ENCODE results near the gene SORBS2.

The SORBS2 gene

DNA sequence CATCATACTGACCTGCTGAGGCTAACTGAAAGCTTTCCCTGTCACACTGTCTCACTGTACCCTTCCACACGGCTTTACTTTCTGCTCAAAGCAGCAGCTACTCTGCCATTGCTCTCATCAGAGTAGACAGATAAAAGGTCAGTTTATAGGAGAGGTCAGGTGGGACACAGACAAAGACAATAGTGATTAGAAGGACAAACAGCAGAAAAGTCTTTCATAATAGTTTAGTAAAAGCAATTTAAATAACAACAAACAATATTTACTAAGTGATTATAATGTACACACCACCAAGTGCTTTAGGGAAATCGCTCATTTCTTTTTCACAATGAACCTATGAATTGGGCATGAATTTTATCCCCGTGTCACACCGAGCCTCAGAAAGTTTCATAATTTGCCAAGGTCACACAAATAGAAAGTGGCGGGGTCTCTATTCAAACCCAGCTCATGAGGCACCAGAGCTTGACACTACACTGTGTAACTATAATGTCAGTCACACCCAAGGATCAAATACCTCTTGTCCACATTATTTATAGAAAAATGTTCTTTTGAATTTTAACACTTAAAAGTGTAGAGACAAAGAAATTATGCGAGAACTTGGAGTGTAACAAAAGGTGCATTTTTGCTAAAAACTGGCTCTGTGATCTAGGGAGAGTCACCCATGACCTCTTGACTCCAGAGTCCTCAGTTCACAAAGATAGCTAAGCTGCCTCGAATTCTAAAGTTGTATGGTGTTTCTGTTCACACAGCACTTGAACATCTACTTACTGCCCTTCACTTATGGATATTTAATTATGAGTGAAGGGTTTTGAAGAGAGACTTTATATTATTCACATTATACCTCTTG lies 24.5 kb upstream of the SORBS2 start:
- DNase-seq (ENCODE audit: low spot score): no peak

DNA sequence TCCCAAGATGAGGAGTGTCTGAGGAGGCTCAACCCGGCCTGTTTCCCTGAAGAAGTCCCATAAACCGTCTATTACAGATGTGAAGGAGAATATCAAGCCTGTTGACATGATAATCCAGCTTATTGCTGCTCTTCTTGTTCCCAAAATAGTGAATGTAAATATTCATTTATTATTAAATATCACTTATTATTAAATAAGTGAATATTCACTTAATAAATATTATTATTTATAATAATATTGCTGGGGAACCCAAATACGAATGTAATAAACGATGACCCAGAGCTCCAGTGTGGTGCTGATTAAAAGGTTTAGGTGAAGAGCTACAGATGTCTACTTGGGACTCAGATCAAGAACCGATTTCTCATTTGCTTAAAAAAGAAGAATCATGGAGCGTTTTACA lies 23.8 kb upstream of the SORBS2 start:
- no peak for DNase-seq (ENCODE audit: low spot score)

DNA sequence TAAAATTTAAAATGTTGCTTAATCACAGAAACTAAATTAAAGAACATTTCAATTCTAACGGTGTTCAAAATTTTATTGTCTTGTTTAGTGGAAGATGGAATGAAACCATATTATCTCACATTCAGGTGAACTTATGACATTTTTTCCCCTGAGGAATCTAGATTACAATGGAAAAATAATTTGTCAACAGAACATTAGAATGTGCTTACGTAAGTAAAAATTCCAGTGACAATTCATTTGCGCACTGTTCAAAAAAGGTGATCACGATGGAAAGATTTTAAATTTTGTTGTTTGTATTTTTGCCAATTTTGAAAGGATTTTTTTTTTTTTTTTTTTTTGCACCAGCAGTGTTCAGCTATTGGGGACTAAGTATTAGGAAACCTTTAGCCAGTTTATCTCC lies 23.3 kb upstream of the SORBS2 start:
- no peak for DNase-seq (ENCODE audit: low spot score)

DNA sequence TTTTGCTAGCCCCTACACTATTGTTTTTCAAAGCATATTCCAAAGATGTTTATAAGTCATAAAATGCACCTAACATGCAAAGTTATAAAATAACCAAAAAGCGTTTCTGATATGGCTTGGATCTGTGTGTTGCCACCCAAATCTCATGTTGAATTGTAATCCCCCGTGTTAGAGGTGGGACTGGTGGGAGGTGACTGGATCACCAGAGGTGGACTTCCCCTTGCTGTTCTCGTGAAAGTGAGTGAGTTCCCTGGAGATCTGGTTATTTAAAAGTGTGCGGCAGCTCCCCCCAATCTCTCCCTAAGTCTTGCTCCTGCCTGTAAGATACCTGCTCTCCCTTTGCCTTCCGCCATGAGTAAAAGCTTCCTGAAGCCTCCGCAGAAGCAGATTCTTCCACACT lies 22.8 kb upstream of the SORBS2 start:
- no peak for DNase-seq (ENCODE audit: low spot score)

DNA sequence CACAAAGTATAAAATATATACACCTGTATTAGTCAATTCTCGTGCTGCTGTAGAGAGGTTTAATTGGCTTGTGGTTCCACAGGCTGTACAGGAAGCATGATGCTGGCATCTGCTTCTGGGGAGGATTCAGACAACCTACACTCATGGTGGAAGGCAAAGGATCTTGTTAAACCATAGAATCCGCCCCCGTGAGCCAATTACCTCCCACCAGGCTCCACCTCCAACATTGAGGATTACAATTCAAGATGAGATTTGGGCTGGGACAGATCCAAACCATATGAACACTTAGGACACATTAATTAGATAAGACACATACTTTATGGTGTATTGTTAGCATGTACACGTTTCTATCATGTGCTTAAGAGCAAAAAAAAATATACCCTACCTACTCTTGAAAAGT lies 22.1 kb upstream of the SORBS2 start:
- DNase-seq (ENCODE audit: low spot score): no peak

DNA sequence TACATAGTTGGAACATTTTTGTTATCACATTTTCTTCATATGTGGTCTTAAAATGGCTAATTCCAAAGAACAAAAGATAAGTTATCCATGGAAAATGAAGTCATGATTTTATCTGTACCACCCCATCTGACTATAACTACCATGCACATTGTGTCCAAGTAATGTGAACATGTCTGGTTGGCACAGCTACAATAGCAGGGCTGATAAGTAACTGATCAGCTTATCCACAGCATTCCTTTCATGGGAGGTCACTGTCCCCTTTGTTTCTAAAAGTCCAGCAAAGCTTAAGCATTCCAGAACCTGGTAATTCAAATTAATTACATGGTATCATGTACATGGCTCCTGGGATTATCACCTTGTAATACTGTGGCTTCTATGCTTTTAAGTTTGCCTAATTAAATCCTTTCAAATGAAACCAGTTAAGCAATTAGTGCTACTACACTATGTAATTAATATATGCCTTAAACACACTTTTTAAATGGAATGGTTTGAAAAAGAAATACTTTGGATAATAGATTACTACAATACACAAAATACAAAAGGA lies 21.1 kb upstream of the SORBS2 start:
- DNase-seq (ENCODE audit: low spot score): no peak

DNA sequence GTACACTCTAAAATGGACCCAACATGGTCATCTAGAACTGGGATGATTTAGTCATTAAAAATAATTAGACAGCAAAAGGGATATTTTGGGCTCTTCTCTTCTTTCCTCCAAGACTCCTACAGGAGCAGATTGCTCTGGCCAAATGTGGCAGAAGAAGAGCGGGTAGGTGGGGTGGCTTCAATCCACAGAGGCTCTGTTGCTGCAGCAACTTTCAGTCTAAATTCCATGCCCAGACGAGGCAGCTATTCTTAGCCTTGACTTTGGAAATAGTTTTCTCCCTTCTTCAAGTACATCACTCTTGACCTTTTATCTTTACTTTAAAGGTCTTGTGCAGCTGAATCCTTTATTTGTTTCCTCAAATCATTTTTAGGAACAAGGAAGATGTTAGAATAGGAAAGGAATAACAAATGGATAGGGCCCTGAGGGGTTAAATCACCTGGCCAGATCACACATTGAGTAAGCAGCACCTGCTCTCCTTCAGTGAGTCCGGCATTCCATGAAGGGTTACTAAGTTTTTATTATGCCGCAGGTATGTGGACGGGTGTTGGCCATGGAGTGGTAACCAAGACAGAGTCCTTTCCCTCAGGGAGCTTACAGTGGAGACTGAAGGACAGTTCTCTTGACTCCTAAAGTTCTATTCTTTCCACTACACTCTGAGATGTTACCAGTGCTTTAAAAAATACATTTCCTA lies 19.3 kb upstream of the SORBS2 start:
- no peak for DNase-seq (ENCODE audit: low spot score)

DNA sequence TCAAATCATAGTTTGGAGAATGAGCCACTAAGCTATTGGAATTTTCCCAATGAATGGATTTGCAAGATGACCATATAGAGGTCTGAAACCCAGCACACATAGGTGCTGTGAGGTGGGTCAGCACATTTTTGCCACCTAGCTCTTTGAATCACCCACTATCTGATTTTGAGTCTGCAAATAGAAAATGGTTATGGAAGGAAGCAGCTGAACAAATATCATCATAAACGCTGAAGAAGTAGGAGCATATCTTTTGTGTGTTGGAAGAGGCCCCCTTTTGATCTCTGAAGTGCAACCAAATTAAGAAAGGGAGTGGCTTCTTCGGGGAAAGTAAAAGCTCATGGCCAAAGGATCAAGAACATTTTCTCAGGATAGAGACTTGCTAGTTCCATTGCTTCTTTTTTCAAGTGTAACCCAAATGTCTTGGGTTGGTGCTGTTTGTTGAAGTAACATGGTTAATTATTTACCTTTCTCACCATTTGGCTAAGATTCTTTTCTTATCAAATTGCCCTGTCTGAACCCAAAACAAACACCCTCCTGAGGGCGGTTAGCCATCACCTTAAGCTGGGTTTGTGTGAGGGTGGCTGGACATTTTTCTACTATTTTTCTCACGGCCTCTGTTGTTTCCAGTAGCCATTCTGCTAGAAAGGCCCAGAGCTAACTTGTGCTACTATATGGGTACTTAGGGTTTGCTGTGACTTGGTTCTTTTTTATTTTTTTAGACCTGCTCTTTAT lies 18.4 kb upstream of the SORBS2 start:
- no peak for DNase-seq (ENCODE audit: low spot score)

DNA sequence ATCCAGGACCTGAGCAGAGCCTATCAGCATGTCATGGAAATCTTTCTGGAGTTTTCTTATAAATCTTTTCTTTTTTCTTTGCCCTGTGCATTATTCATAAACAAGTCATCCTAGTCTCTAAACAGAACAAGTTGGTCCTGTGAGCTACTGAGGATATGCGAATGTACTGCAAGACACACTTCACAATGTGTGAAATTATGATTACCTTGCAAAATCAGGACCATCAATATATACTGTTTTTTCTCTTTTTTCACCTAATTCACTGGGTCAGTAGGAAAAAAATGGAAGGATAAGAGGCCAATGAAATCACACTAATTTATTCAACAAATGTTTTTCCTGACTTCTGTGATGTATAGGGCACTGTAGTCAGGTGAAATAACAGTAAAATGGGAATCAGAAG lies 14.4 kb upstream of the SORBS2 start:
- DNase-seq (ENCODE audit: low spot score): no peak

DNA sequence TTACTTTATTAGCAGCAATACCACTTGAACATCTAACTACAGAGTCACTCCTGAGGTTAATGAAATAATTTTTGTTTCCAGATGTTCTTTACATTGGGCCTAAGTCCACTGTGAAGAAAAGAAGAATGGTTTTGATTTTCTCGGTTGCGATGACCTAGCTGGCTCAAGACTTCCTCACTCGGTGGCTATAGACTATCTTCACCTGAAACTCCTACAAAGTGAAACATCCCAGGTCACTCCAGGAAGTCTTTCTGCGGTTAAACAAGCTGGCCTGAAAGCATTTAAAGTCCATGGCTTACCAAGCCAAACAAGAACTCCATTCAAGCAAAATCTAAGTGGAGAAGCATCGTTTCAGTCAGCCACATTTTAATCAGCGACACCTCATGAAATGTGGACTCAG lies 13.7 kb upstream of the SORBS2 start:
- no peak for DNase-seq (ENCODE audit: low spot score)

DNA sequence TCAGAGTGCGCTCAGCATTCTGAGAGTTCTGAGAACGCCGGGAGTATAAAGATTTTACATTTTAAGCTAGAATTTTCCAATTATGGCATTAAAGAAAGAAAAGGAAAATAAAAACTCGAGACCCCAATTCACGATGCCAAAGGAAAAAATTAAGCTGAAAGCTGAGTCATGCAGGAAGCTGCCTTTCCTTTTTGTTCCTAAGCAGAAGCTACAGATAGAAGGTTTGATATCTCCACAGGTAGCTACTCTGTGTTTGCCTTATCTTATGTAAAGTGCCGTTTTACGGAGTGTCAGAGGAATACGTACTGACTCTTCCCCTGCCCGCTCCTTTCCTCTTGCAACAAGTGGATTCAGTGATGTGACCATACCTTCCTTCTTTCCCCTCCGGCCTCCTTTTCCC lies 10.8 kb upstream of the SORBS2 start:
- no peak for DNase-seq (ENCODE audit: low spot score)

DNA sequence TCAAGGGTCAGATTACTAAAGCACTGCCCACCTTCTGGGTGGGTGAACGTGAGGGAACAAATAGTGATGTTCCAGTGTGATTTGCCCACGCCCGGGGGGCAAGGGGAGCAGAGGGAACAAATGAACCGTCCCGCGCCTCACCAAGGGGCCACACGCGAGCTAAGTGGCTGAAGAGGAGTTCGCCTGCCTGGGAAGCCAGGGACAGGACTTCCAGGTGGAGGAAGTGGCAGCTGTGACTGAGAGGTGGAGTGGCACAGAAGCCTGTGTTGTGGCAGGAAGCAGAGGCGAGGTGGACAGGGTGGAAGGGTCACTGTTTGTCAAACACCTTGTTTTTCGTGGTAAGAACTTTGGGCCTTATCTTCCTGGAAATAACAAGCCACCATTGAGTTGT lies 9.0 kb upstream of the SORBS2 start:
- no peak for DNase-seq (ENCODE audit: low spot score)

DNA sequence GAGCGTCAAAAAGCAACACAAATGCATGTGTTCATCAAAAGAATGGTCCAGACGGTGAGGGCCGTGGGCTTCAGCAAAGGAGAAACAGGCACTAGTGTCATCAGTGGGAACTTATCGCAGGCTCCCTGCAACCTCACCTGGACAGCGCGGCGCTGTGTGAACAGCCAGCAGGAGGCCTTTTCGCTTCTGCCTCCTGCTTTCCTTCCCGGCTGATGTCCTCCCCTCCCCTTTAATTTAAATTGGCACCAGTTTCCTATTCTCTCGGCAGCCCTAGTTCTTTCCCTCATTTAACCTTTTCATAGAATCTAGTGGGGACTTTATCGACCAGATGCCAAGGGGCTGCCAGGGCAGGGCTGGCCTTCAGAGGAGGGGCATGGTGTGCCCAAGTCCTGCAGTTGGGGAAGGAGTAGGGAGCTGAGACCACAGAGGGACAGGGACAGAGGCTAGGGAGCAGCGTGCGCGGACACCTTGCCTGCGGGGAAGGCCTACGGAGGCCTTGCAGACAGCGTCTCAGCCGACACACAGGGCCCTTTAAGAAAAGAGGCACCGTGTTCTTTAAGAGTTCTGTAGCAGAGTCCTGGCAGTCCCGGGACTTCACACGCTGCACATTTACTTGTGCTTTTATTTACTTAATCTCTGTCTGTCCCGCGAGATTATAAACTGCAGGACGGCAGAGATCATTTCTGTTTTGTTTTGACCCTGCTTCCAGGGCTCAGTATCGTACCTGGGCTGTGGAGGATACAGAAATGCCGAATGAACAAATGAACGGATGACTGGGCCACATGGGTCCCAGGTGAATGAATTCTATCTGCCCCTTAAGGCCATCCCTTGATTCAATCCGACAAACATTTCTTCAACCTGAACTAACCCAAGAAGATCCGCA lies 8.4 kb upstream of the SORBS2 start:
- no peak for DNase-seq (ENCODE audit: low spot score)

DNA sequence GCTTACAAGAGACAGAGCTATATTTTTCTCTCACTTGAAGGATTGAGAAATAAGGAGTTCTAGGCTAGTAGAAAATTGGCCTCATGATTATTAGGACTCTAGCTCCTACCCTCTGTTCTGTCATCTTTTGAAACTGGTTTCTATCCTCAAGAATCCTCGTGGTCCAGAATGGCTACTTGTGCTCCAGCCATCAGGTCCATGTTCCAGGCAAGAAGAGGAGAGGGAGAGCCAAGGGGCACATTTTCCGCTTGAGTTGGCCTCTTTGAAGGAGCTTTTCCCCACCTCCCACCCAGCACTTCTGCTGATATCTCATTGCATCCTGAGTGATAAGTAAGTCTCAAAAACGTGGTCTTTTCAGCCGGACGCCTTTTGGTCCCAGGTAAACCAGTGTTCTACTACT lies 7.2 kb upstream of the SORBS2 start:
- no peak for DNase-seq (ENCODE audit: low spot score)

DNA sequence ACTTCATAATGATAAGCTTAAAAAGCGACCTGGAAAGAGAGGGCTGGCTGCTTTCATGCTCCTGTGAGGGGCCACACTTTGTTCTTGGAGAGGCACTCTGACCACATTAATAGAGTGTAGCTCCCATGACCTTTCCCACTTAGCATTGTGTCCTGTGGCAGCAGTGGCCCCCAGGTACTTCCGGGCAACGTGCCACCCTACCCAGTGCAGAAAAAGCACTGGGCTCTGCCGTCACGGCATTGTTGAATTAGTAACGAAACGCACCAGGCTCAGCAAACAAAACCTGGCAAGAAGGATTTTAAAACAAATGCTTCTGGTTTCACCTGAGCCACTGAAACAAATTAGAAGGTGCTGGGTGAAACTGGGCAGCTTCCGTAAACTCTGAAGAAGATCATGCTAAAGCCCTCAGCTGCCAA lies 5.4 kb upstream of the SORBS2 start:
- no peak for DNase-seq (ENCODE audit: low spot score)

DNA sequence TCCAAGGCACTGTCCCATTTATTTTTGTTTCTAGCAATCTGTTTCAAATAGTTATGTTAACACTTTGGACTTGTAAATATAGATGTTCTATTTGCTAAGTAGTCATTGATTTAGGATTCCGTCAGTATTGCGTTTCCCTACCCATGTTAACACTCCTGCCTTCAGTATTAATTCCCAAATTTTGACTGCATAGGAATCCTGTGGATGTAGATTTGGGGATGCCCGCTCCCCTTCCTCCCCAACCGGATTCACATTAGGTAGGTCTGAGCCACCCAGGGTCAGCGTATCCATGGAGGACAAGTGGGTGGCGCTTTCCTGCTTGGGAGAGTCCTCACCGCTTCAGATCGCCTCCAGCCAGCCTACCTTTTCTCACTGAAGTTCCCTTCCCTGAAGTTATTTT lies 1.1 kb upstream of the SORBS2 start:
- DNase-seq (ENCODE audit: low spot score): no peak

DNA sequence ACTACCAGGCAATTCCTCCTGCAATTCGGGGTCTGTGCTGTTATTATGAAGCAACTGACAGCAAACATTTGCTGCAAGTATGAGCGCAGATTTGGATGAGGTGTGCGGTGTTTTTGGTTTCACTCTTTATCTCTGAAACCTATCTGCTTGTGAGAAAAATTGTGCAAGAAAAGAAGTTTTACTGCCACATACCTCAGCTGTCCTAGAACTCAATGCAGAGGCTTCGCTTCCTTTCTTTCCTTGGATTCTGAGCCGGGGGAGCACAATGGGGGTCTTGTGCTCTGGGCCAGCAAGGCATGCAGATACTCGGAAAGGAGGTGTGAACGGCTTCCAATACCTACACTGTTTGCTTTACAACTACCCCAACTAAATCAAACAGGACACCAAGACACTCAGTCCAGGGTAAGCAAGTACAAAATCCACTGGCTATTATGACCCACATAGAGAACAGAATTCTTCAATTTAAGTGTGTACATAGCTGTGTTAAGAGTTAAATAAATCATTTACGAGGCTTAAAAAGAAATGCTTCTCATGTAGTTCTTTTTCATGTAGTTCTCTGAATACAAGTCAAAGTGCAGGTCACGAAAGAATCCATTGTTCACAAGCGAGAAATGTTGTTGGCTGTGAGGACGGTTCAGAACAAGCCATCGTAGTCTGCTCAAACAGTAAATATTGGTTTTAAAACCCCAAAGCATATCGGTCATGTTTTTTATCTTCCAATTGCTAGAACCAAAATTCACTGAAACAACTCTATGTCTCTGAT lies 1.1 kb downstream of the SORBS2 start:
- no peak for DNase-seq (ENCODE audit: low spot score)

DNA sequence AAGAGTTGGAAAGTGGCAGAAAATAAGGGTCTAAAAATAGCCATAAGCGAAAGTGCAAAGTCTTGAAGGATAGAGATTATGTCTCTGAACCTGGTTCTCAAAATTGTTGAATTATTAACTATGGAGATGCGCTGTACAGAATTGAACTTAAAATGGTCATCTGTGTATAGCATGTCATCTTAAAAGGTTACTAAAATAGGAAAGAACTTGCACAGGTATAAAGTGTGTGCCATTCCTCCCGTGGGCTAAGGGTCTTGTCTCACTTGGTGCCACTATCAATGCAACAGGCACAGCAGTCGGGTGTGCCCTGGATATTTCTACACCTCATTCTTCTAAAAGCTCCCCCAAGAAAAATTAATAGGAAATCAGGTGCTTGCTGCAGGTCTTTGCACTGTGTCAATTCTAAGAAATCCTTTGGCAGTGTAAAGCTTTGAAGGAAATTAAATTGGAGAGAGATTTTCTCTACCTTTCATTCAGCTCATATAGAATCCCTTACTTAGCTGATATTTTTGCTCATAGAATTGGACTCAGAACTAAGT lies 2.4 kb downstream of the SORBS2 start:
- DNase-seq (ENCODE audit: low spot score): no peak

DNA sequence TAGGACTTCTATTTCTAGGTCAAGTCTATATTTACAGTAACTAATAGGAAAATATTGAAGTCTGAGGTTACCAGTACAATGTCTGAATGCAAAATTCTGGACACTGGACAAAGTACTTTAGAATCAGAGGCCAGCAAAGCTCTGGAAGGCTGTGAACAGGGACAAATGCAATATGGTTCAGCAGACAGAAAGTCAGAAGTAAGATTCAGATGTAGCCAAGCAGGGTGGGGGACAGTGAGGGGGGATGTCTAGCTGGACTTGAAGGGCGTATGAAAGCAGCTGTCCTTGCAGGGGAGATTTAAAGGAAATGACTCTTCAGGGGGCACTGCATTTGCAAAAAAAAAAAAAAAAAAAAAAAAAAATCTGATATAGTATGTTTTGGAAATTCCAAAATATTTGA lies 2.9 kb downstream of the SORBS2 start:
- DNase-seq (ENCODE audit: low spot score): no peak

DNA sequence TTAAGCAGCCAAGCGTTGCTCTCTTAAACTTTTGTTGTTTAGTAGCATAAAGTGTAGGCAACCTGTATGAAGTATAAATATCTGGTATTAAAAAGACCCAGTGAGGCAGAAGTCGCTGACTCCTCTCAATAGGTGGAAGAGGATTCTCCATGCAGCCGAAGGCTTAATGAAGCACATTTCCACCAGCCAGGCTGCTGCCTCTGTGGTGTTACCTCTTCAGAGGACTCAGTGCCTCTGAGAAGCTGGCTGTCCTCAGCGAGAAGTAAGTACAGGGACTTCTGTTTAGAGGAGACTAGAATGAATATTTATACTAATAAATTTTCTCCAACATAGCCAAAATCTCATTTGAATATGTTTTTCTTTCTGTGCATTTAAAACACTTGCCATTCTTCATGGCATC lies 6.0 kb downstream of the SORBS2 start:
- no peak for DNase-seq (ENCODE audit: low spot score)
